ENCODE data around the gene ODAD2.

ODAD2 gene

GRCh38 chr10:27833792-27834191, 165.1 kb downstream of the ODAD2 start:
- Histone ChIP-seq H3K27ac (no peak overlapping the region), H3K27me3 (replicated peaks) (no peaks in the 10 kb centered on the region), H3K36me3 (replicated peaks) (no peaks in the 10 kb centered on the region), H3K4me3 (ENCODE audit: low read depth, low read length) (no peak overlapping the region)
- no peak for DNase-seq
- no peak for TF ChIP-seq CTCF (IDR thresholded peaks at IDR 0.05; ENCODE audit: low read depth, low read length, missing control alignments)
- in situ Hi-C loops (cut with HindIII; ENCODE audit: low pct_ligation_motif_present, low sequenced_read_pairs): no loop called here

GRCh38 chr10:27832826-27833225, 166.1 kb downstream of the ODAD2 start:
- H3K27me3 ChIP-seq (replicated peaks): no peaks in the 10 kb centered on the region

GRCh38 chr10:27826369-27826768, 172.5 kb downstream of the ODAD2 start:
- Histone ChIP-seq H3K4me3 (ENCODE audit: low read depth, low read length) (no peak overlapping the region), H3K36me3 (replicated peaks) (no peaks in the 10 kb centered on the region), H3K27ac (no peak overlapping the region), H3K27me3 (replicated peaks) (no peaks in the 10 kb centered on the region)
- no peak for TF ChIP-seq CTCF (IDR thresholded peaks at IDR 0.05; ENCODE audit: low read depth, low read length, missing control alignments)
- no peak for DNase-seq
- in situ Hi-C loops (cut with HindIII; ENCODE audit: low pct_ligation_motif_present, low sequenced_read_pairs): no loop called here

More at GRCh38 chr10:27832826-27833225, 166.1 kb downstream of the ODAD2 start:
- Histone ChIP-seq H3K27ac (no peak overlapping the region), H3K4me3 (ENCODE audit: low read depth, low read length) (no peak overlapping the region), H3K36me3 (replicated peaks) (no peaks in the 10 kb centered on the region)
- no peak for TF ChIP-seq CTCF (IDR thresholded peaks at IDR 0.05; ENCODE audit: low read depth, low read length, missing control alignments)
- in situ Hi-C loops (cut with HindIII; ENCODE audit: low pct_ligation_motif_present, low sequenced_read_pairs): no loop called here
- DNase-seq: no peak

- Histone ChIP-seq H3K4me3 (ENCODE audit: low read depth, low read length) (no peak overlapping the region), H3K36me3 (replicated peaks) (no peaks in the 10 kb centered on the region), H3K27me3 (replicated peaks) (no peaks in the 10 kb centered on the region), H3K27ac (no peak overlapping the region)
- in situ Hi-C loops (cut with HindIII; ENCODE audit: low pct_ligation_motif_present, low sequenced_read_pairs): no loop called here
- DNase-seq: peak; percentile 50
- TF ChIP-seq CTCF (IDR thresholded peaks at IDR 0.05; ENCODE audit: low read depth, low read length, missing control alignments): no peak
Observed at GRCh38 chr10:27822301-27822700, 176.6 kb downstream of the ODAD2 start.

- no peak for TF ChIP-seq CTCF (IDR thresholded peaks at IDR 0.05; ENCODE audit: low read depth, low read length, missing control alignments)
Observed at GRCh38 chr10:27820637-27821036, 178.2 kb downstream of the ODAD2 start.

GRCh38 chr10:27819781-27820531, 178.9 kb downstream of the ODAD2 start:
- no peak overlapping the region for H3K27ac ChIP-seq
- no peak for TF ChIP-seq CTCF (IDR thresholded peaks at IDR 0.05; ENCODE audit: low read depth, low read length, missing control alignments)
- no peaks in the 10 kb centered on the region for H3K27me3 ChIP-seq (replicated peaks)
- no peaks in the 10 kb centered on the region for H3K36me3 ChIP-seq (replicated peaks)
- peak; percentile 84 for DNase-seq
- in situ Hi-C loops (cut with HindIII; ENCODE audit: low pct_ligation_motif_present, low sequenced_read_pairs): no loop called here
- no peak overlapping the region for H3K4me3 ChIP-seq (ENCODE audit: low read depth, low read length)

More at GRCh38 chr10:27820637-27821036, 178.2 kb downstream of the ODAD2 start:
- no peak overlapping the region for H3K4me3 ChIP-seq (ENCODE audit: low read depth, low read length)
- in situ Hi-C loops (cut with HindIII; ENCODE audit: low pct_ligation_motif_present, low sequenced_read_pairs): no loop called here
- H3K36me3 ChIP-seq (replicated peaks): no peaks in the 10 kb centered on the region
- H3K27me3 ChIP-seq (replicated peaks): no peaks in the 10 kb centered on the region
- no peak for DNase-seq
- no peak overlapping the region for H3K27ac ChIP-seq
